GM10266 (cell line): ENCODE data around the gene PLXND1.

ENCODE experiments used
- DNase-seq: peaks from one replicate; pipeline ENCODE4 v3.0.0; 2012; ENCODE audit errors: extremely low spot score
- CTCF ChIP-seq: IDR thresholded peaks from 2 replicates; pipeline ENCODE4 v1.5.1; 2012; ENCODE audit warnings: mild to moderate bottlenecking, low read depth; ENCODE audit not compliant: control insufficient read depth, insufficient read depth; ENCODE audit errors: missing control alignments

The PLXND1 gene

GRCh38 chr3:129564981-129565644 lies 41.4 kb downstream of the PLXND1 start:
- DNase-seq: no peak
- TF ChIP-seq CTCF: no peak

- no peak for TF ChIP-seq CTCF
- no peak for DNase-seq
Measured at GRCh38 chr3:129563850-129564535, 42.5 kb downstream of the PLXND1 start.

GRCh38 chr3:129563332-129563731 lies 43.1 kb downstream of the PLXND1 start:
- DNase-seq: no peak
- TF ChIP-seq CTCF: no peak

- no peak for TF ChIP-seq CTCF
- DNase-seq: no peak
Measured at GRCh38 chr3:129562803-129563202, 43.7 kb downstream of the PLXND1 start.

GRCh38 chr3:129561619-129562248 lies 44.7 kb downstream of the PLXND1 start:
- no peak for TF ChIP-seq CTCF

GRCh38 chr3:129560911-129561594 lies 45.4 kb downstream of the PLXND1 start:
- no peak for DNase-seq
- TF ChIP-seq CTCF: no peak

More at GRCh38 chr3:129561619-129562248, 44.7 kb downstream of the PLXND1 start:
- DNase-seq: no peak
